ENCODE measurements around the gene RPS3. TPM values are rescaled to one million over a fixed set of nuclear protein-coding genes. Genes with fewer than 3 reads are reported as not detected.
"Not testable (repeated sequence)": the region's sequence is repeated elsewhere in the genome, so short reads cannot be mapped to it uniquely, and the experiment has no call there.

RPS3 gene
- polyA plus RNA-seq, 1 donor (not counting 4 experiments of a cell fraction or from before 2014, with no cell fraction given): 3,843 TPM

- Histone ChIP-seq H3K27me3 (ENCODE audit: control insufficient read depth, extremely low read depth, insufficient read depth, low read length) (peaks cover 4% of the 10 kb centered on the region), H3K4me1 (ENCODE audit: control insufficient read depth, extremely low read depth, insufficient read depth, low read length) (peaks cover 2% of the 10 kb centered on the region), H3K79me2 (ENCODE audit: control insufficient read depth, insufficient read depth, low read length) (no peaks in the 10 kb centered on the region), H3K9ac (ENCODE audit: control insufficient read depth, extremely low read depth, insufficient read depth, low read length) (no peak overlapping the region), H3K4me2 (ENCODE audit: control insufficient read depth, extremely low read depth, insufficient read depth, low read depth, low read length) (no peak overlapping the region), H4K20me1 (ENCODE audit: control insufficient read depth, extremely low read depth, insufficient read depth, low read length) (no peaks in the 10 kb centered on the region), H3K9me1 (ENCODE audit: control insufficient read depth, extremely low read depth, insufficient read depth, low read length) (no peaks in the 10 kb centered on the region), H3K4me3 (ENCODE audit: control insufficient read depth in 2 of 3, extremely low read depth in 1 of 3, insufficient read depth in 2 of 3, low read depth in 1 of 3, low read length in 3 of 3) (no peak overlapping the region), H3K27ac (ENCODE audit: control insufficient read depth, insufficient read depth, low read length) (no peak overlapping the region), H3K9me3 (ENCODE audit: control insufficient read depth, low read depth, low read length) (no peaks in the 10 kb centered on the region), H3K36me3 (ENCODE audit: control insufficient read depth in 2 of 2, extremely low read depth in 1 of 2, insufficient read depth in 2 of 2, low read length in 2 of 2) (no peaks in the 10 kb centered on the region), H2AFZ (ENCODE audit: control insufficient read depth, low read length) (no peak overlapping the region)
- dilution Hi-C loops (cut with MboI; ENCODE audit: extremely low pct_ligation_motif_present, low sequenced_read_pairs): no loop called here
- DNase-seq (ENCODE audit: low read depth, low spot score): no peak
- FAIRE-seq: no peak
- no peak for TF ChIP-seq CTCF (optimal IDR thresholded peaks at IDR 0.05 in 1 of 3, IDR thresholded peaks at IDR 0.05 in 1 of 3, conservative IDR thresholded peaks at IDR 0.05 in 1 of 3; ENCODE audit: extremely low read depth in 1 of 3, insufficient read depth in 2 of 3, low read length in 3 of 3)
- TF ChIP-seq EZH2 (IDR thresholded peaks at IDR 0.05; ENCODE audit: low read length): no peak
These were observed 23.7 kb upstream of the RPS3 start for GRCh38 chr11:75375626-75376025.

- no peaks in the 10 kb centered on the region for H4K20me1 ChIP-seq (ENCODE audit: control insufficient read depth, extremely low read depth, insufficient read depth, low read length)
- H3K4me2 ChIP-seq (ENCODE audit: control insufficient read depth, extremely low read depth, insufficient read depth, low read depth, low read length): no peak overlapping the region
- TF ChIP-seq EZH2 (IDR thresholded peaks at IDR 0.05; ENCODE audit: low read length) (no peak), CTCF (optimal IDR thresholded peaks at IDR 0.05 in 1 of 3, IDR thresholded peaks at IDR 0.05 in 1 of 3, conservative IDR thresholded peaks at IDR 0.05 in 1 of 3; ENCODE audit: extremely low read depth in 1 of 3, insufficient read depth in 2 of 3, low read length in 3 of 3) (no peak)
- DNase-seq (ENCODE audit: low read depth, low spot score): no peak
- H2AFZ ChIP-seq (ENCODE audit: control insufficient read depth, low read length): no peak overlapping the region
- H3K9me1 ChIP-seq (ENCODE audit: control insufficient read depth, extremely low read depth, insufficient read depth, low read length): no peaks in the 10 kb centered on the region
- no peak overlapping the region for H3K27ac ChIP-seq (ENCODE audit: control insufficient read depth, insufficient read depth, low read length)
- no peaks in the 10 kb centered on the region for H3K9me3 ChIP-seq (ENCODE audit: control insufficient read depth, low read depth, low read length)
- no peaks in the 10 kb centered on the region for H3K36me3 ChIP-seq (ENCODE audit: control insufficient read depth in 2 of 2, extremely low read depth in 1 of 2, insufficient read depth in 2 of 2, low read length in 2 of 2)
- peaks cover 4% of the 10 kb centered on the region for H3K27me3 ChIP-seq (ENCODE audit: control insufficient read depth, extremely low read depth, insufficient read depth, low read length)
- peaks cover 3% of the 10 kb centered on the region for H3K4me1 ChIP-seq (ENCODE audit: control insufficient read depth, extremely low read depth, insufficient read depth, low read length)
- no peak for FAIRE-seq
- no peak overlapping the region for H3K4me3 ChIP-seq (ENCODE audit: control insufficient read depth in 2 of 3, extremely low read depth in 1 of 3, insufficient read depth in 2 of 3, low read depth in 1 of 3, low read length in 3 of 3)
- dilution Hi-C loops (cut with MboI; ENCODE audit: extremely low pct_ligation_motif_present, low sequenced_read_pairs): no loop called here
- no peaks in the 10 kb centered on the region for H3K79me2 ChIP-seq (ENCODE audit: control insufficient read depth, insufficient read depth, low read length)
- no peak overlapping the region for H3K9ac ChIP-seq (ENCODE audit: control insufficient read depth, extremely low read depth, insufficient read depth, low read length)
These were observed 23.1 kb upstream of the RPS3 start for GRCh38 chr11:75376175-75376574.

- H3K27ac ChIP-seq (ENCODE audit: control insufficient read depth, insufficient read depth, low read length); H3K36me3 ChIP-seq (ENCODE audit: control insufficient read depth in 2 of 2, extremely low read depth in 1 of 2, insufficient read depth in 2 of 2, low read length in 2 of 2); H4K20me1 ChIP-seq (ENCODE audit: control insufficient read depth, extremely low read depth, insufficient read depth, low read length); H3K79me2 ChIP-seq (ENCODE audit: control insufficient read depth, insufficient read depth, low read length); H2AFZ ChIP-seq (ENCODE audit: control insufficient read depth, low read length); H3K4me1 ChIP-seq (ENCODE audit: control insufficient read depth, extremely low read depth, insufficient read depth, low read length); H3K9me1 ChIP-seq (ENCODE audit: control insufficient read depth, extremely low read depth, insufficient read depth, low read length); H3K9ac ChIP-seq (ENCODE audit: control insufficient read depth, extremely low read depth, insufficient read depth, low read length); H3K4me2 ChIP-seq (ENCODE audit: control insufficient read depth, extremely low read depth, insufficient read depth, low read depth, low read length); dilution Hi-C loops (cut with MboI; ENCODE audit: extremely low pct_ligation_motif_present, low sequenced_read_pairs); H3K4me3 ChIP-seq (ENCODE audit: control insufficient read depth in 2 of 3, extremely low read depth in 1 of 3, insufficient read depth in 2 of 3, low read depth in 1 of 3, low read length in 3 of 3); DNase-seq (ENCODE audit: low read depth, low spot score); H3K27me3 ChIP-seq (ENCODE audit: control insufficient read depth, extremely low read depth, insufficient read depth, low read length); FAIRE-seq; H3K9me3 ChIP-seq (ENCODE audit: control insufficient read depth, low read depth, low read length): not testable (repeated sequence)
These were observed 20.5 kb upstream of the RPS3 start for GRCh38 chr11:75378776-75379175.
